ENCODE measurements around the gene ELANE.

Gene ELANE

DNA sequence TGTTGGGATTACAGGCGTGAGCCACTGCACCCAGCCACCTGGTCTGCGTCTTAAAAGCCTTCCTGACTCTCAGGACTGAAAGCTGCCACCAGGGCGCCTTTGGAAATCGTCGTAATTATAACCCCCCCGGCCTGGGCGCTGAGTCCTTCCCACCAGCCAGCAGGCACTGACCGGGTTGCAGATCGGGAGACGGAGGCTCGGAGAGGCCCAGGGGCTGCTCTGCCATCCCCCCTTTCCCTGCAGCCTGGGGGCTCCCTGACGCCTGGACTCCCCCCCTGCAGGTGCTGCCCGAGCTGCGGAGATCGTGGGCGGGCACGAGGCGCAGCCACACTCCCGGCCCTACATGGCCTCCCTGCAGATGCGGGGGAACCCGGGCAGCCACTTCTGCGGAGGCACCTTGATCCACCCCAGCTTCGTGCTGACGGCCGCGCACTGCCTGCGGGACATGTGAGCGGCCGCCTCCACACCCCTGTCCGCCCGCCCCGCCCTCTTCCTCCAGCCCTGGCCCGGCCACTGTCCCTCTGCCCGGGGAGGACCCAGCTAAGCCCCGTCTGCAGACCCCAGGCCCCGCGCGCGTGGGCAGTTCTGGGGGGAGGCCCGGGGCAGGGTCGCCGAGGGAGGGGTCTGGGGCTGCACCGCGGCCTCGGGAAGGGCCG, 8.8 kb upstream of the ELANE start:
- Histone ChIP-seq H3K4me3 (ENCODE audit: low read depth, low read length, poor library complexity, severe bottlenecking) (no peak overlapping the region), H3K9ac (ENCODE audit: low read length) (no peak overlapping the region), H3K36me3 (ENCODE audit: insufficient read depth, low read length) (no peaks in the 10 kb centered on the region)

DNA sequence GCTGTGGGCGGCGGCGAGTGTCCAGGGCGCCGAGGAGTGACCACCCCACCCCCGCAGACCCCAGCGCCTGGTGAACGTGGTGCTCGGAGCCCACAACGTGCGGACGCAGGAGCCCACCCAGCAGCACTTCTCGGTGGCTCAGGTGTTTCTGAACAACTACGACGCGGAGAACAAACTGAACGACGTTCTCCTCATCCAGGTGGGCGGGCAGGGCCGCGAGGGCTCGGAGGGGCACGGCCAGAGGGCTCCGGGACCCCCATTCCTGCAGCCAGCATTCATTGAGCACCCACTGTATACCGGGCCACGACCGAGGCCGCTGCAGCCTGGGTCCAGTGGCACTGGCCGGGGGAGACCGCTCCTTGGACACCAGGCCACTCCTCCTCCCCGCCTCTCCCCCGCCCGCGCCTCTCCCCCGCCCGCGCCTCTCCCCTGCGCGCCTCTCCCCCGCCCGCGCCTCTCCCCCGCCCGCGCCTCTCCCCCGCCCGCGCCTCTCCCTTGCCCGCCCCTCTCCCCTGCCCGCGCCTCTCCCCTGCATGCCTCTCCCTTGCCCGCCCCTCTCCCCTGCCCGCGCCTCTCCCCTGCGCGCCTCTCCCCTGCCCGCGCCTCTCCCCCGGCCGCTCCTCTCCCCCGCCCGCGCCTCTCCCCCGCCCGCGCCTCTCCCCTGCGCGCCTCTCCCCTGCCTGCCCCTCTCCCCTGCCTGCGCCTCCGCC, 8.1 kb upstream of the ELANE start:
- Histone ChIP-seq H4K20me1 (ENCODE audit: insufficient read depth, low read length) (no peaks in the 10 kb centered on the region), H3K27me3 (ENCODE audit: insufficient read depth, low read length) (peaks cover 4% of the 10 kb centered on the region; the same call in 1 of the 2 replicates), H3K9me2 (ENCODE audit: low read depth, low read length) (no peaks in the 10 kb centered on the region), H3F3A (ENCODE audit: insufficient read depth, low read length) (no peaks in the 10 kb centered on the region), H3K79me2 (ENCODE audit: insufficient read depth, low read length) (no peaks in the 10 kb centered on the region), H3K4me2 (ENCODE audit: low read length) (no peak overlapping the region), H3K4me1 (ENCODE audit: insufficient read depth, low read length, severe bottlenecking) (no peaks in the 10 kb centered on the region), H2AFZ (ENCODE audit: low read length) (no peak overlapping the region), H3K9me3 (ENCODE audit: low read length) (no peaks in the 10 kb centered on the region), H3K27ac (ENCODE audit: low read depth, low read length, poor library complexity, severe bottlenecking) (no peak overlapping the region), H3K4me3 (ENCODE audit: low read depth, low read length, poor library complexity, severe bottlenecking) (no peak overlapping the region), H3K36me3 (ENCODE audit: insufficient read depth, low read length) (no peaks in the 10 kb centered on the region), H3K9ac (ENCODE audit: low read length) (no peak overlapping the region)
- no peak for TF ChIP-seq EZH2 (IDR thresholded peaks at IDR 0.05; ENCODE audit: borderline replicate concordance, low read length)
- TF ChIP-seq, protein P1, sequence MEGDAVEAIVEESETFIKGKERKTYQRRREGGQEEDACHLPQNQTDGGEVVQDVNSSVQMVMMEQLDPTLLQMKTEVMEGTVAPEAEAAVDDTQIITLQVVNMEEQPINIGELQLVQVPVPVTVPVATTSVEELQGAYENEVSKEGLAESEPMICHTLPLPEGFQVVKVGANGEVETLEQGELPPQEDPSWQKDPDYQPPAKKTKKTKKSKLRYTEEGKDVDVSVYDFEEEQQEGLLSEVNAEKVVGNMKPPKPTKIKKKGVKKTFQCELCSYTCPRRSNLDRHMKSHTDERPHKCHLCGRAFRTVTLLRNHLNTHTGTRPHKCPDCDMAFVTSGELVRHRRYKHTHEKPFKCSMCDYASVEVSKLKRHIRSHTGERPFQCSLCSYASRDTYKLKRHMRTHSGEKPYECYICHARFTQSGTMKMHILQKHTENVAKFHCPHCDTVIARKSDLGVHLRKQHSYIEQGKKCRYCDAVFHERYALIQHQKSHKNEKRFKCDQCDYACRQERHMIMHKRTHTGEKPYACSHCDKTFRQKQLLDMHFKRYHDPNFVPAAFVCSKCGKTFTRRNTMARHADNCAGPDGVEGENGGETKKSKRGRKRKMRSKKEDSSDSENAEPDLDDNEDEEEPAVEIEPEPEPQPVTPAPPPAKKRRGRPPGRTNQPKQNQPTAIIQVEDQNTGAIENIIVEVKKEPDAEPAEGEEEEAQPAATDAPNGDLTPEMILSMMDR (IDR thresholded peaks at IDR 0.05; ENCODE audit: low read length), result no peak

More for the DNA sequence above, 8.8 kb upstream of the ELANE start:
- H3K4me1 ChIP-seq (ENCODE audit: insufficient read depth, low read length, severe bottlenecking), result no peaks in the 10 kb centered on the region
- H4K20me1 ChIP-seq (ENCODE audit: insufficient read depth, low read length), result no peaks in the 10 kb centered on the region
- H3K4me2 ChIP-seq (ENCODE audit: low read length), result no peak overlapping the region
- no peak overlapping the region for H3K27ac ChIP-seq (ENCODE audit: low read depth, low read length, poor library complexity, severe bottlenecking)
- H3K9me3 ChIP-seq (ENCODE audit: low read length), result no peaks in the 10 kb centered on the region
- TF ChIP-seq, protein P1 (IDR thresholded peaks at IDR 0.05; ENCODE audit: low read length), result no peak
- TF ChIP-seq EZH2 (IDR thresholded peaks at IDR 0.05; ENCODE audit: borderline replicate concordance, low read length), result no peak
- no peaks in the 10 kb centered on the region for H3K9me2 ChIP-seq (ENCODE audit: low read depth, low read length)
- H2AFZ ChIP-seq (ENCODE audit: low read length), result no peak overlapping the region
- no peaks in the 10 kb centered on the region for H3K79me2 ChIP-seq (ENCODE audit: insufficient read depth, low read length)
- no peaks in the 10 kb centered on the region for H3F3A ChIP-seq (ENCODE audit: insufficient read depth, low read length)
- H3K27me3 ChIP-seq (ENCODE audit: insufficient read depth, low read length), result peaks cover 4% of the 10 kb centered on the region; the same call in 1 of the 2 replicates

DNA sequence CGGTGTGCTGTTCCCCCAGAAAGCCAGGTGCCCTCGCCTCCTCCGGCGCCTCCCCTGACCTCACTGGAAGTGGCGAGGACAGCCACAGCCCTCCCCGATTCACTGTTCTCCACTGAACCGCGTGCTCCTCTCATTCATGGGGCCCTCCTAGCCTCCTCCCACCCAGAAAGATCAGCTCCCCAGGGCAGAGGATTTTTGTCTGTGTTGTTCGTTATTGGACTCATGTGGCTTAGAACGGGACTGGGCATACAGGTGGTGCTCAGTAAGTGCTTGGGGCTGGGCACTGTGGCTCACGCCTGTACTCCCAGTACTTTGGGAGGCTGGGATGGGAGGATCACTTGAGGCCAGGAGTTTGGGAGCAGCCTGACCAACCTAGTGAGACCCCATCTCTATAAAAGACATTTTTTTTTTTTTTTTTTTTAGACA, 7.5 kb upstream of the ELANE start:
- Histone ChIP-seq H3K27ac (ENCODE audit: low read depth, low read length, poor library complexity, severe bottlenecking) (no peak overlapping the region), H3K9me3 (ENCODE audit: low read length) (no peaks in the 10 kb centered on the region), H3K27me3 (ENCODE audit: insufficient read depth, low read length) (peaks cover 4% of the 10 kb centered on the region; the same call in 1 of the 2 replicates), H3F3A (ENCODE audit: insufficient read depth, low read length) (no peaks in the 10 kb centered on the region), H4K20me1 (ENCODE audit: insufficient read depth, low read length) (no peaks in the 10 kb centered on the region), H3K9ac (ENCODE audit: low read length) (no peak overlapping the region), H3K4me1 (ENCODE audit: insufficient read depth, low read length, severe bottlenecking) (no peaks in the 10 kb centered on the region), H3K36me3 (ENCODE audit: insufficient read depth, low read length) (no peaks in the 10 kb centered on the region), H3K4me2 (ENCODE audit: low read length) (no peak overlapping the region), H2AFZ (ENCODE audit: low read length) (no peak overlapping the region), H3K79me2 (ENCODE audit: insufficient read depth, low read length) (no peaks in the 10 kb centered on the region), H3K9me2 (ENCODE audit: low read depth, low read length) (no peaks in the 10 kb centered on the region), H3K4me3 (ENCODE audit: low read depth, low read length, poor library complexity, severe bottlenecking) (no peak overlapping the region)
- TF ChIP-seq, protein P1 (IDR thresholded peaks at IDR 0.05; ENCODE audit: low read length), result no peak
- no peak for TF ChIP-seq EZH2 (IDR thresholded peaks at IDR 0.05; ENCODE audit: borderline replicate concordance, low read length)
